Subcutaneous abdominal adipose tissue (tissue), 5 donors: ENCODE results near the gene PVR.
"Not testable (repeated sequence)": the region's sequence is repeated elsewhere in the genome, so short reads cannot be mapped to it uniquely, and the experiment has no call there.

Source experiments
- H3K27ac ChIP-seq: one replicate; pipeline ENCODE4 v1.7.0; 2013; ENCODE audit warnings: low read depth, mild to moderate bottlenecking, inconsistent platforms, low read length, moderate library complexity
- H3K27me3 ChIP-seq, 5 donors: one replicate each; pipeline ENCODE4 v1.7.0; 2013; ENCODE audit warnings: low read length in 5 of 5, inconsistent platforms in 1 of 5; ENCODE audit not compliant: control insufficient read depth in 5 of 5, insufficient read depth in 4 of 5
- H3K36me3 ChIP-seq, 5 donors: one replicate each; pipeline ENCODE4 v1.7.0; 2013; ENCODE audit warnings: low read length in 5 of 5; ENCODE audit not compliant: control insufficient read depth in 5 of 5, insufficient read depth in 5 of 5
- H3K4me1 ChIP-seq, 5 donors: one replicate each; pipeline ENCODE4 v1.7.0; 2013; ENCODE audit warnings: low read length in 5 of 5, mild to moderate bottlenecking in 3 of 5, moderate library complexity in 1 of 5; ENCODE audit not compliant: control insufficient read depth in 5 of 5, insufficient read depth in 5 of 5
- H3K4me3 ChIP-seq, 5 donors: one replicate each; pipeline ENCODE4 v1.7.0; 2013; ENCODE audit warnings: low read length in 5 of 5, low read depth in 1 of 5
- H3K9ac ChIP-seq, 5 donors: one replicate each; pipeline ENCODE4 v1.7.0; 2013; ENCODE audit warnings: low read length in 5 of 5, mild to moderate bottlenecking in 4 of 5, moderate library complexity in 3 of 5
- H3K9me3 ChIP-seq, 5 donors: one replicate each; pipeline ENCODE4 v1.7.0; 2013; ENCODE audit warnings: low read length in 5 of 5; ENCODE audit not compliant: control insufficient read depth in 5 of 5
- donor health status: healthy.
- donor health status: healthy.
- donor health status: healthy.
- donor health status: healthy.
- donor health status: healthy.

PVR gene

DNA sequence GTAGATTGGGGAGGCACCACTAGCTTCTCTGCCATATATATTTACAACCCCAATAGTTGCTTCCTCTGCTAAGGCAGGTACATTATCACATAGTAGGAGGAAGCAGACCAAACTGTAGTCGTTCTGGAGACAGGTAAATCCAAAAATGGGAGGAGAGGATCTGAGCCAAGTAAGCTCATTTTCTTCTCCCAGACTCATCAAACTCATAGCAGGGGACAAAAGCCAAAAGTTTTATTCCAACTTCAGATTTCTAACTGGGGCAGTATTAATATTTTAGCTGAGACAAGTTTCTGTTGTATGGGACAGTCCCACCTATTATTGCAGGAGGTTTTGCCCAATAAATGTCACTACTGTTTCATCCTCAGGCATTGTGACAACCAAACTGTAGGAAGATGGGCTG, 38.2 kb upstream of the PVR start:
- H3K36me3 ChIP-seq = no peaks in the 10 kb centered on the region
- no peak overlapping the region for H3K9ac ChIP-seq
- no peaks in the 10 kb centered on the region for H3K9me3 ChIP-seq
- H3K27me3 ChIP-seq = peaks cover 0 to 4% (median 0%) of the 10 kb centered on the region in 5 donors
- no peak overlapping the region for H3K27ac ChIP-seq
- peaks cover 3 to 39% (median 3%) of the 10 kb centered on the region in 5 donors for H3K4me1 ChIP-seq
- no peak overlapping the region for H3K4me3 ChIP-seq

DNA sequence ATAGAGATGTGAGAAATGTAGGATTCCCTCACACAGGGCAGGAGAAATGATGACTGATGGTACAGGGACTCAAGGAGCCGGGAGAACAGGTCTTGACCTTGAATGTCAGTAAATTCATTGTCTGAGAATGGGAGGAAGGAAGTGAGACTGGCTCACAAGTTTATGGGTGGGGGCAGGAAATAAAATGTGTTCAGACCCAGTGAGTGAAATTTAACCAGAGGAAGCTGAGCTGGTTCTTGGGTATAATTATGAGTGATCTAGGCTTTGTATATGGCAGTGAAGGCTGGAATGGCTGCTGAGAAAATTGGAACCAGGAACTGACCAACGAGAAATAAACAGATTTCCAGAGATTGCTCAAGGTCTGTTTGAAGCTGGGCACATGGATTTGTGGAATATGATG, 36.7 kb upstream of the PVR start:
- Histone ChIP-seq H3K27me3 (peaks cover 0 to 4% (median 0%) of the 10 kb centered on the region in 5 donors), H3K4me3 (no peak overlapping the region), H3K9ac (no peak overlapping the region), H3K36me3 (no peaks in the 10 kb centered on the region), H3K4me1 (peaks cover 3 to 39% (median 3%) of the 10 kb centered on the region in 5 donors), H3K27ac (no peak overlapping the region), H3K9me3 (no peaks in the 10 kb centered on the region)

DNA sequence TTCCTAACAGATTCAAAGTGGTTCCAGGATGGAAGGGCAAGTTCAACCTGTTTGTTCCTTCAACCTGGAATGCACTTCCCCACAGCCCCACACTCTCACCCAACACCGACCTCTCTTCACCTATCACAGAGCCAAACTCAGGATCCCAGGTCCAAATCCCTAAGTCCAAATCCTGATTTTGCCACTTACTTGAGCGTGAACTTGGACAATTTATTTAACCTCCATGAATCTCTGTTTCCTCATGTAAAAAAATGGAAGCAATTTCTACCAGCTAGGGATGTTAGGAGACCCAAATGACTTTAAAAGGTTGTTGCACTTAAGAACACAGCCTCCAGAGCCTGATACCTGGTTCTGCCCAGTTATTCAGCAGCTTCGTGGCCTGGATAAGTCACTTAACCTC, 35.8 kb upstream of the PVR start:
- Histone ChIP-seq H3K27ac (no peak overlapping the region), H3K9ac (no peak overlapping the region), H3K4me3 (no peak overlapping the region), H3K9me3 (no peaks in the 10 kb centered on the region), H3K36me3 (no peaks in the 10 kb centered on the region), H3K27me3 (peaks cover 0 to 4% (median 3%) of the 10 kb centered on the region in 5 donors), H3K4me1 (peaks cover 3 to 39% (median 3%) of the 10 kb centered on the region in 5 donors)

DNA sequence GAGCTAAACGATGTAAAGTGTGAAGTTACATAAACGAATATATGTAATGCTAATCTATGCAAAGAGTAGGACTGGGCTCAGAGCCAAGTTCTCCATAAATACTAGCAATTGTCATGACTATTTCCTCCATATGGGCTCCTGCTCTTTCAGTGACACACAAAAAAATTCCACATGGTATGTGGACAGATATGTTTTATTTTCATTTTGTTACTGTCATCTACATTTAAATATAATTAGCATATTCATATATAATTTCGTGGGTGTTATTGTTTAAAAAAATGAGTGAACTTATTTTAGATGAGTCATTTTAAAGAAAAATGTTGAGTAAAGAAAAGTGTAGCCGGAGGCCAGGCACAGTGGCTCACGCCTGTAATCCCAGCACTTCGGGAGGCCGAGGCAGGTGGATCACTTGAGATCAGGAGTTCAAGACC, 35.3 kb upstream of the PVR start:
- no peak overlapping the region for H3K27ac ChIP-seq
- H3K4me1 ChIP-seq = peaks cover 3 to 34% (median 3%) of the 10 kb centered on the region in 5 donors
- H3K36me3 ChIP-seq = no peaks in the 10 kb centered on the region
- H3K27me3 ChIP-seq = peaks cover 0 to 5% (median 3%) of the 10 kb centered on the region in 5 donors
- no peak overlapping the region for H3K4me3 ChIP-seq
- no peaks in the 10 kb centered on the region for H3K9me3 ChIP-seq
- H3K9ac ChIP-seq = no peak overlapping the region

DNA sequence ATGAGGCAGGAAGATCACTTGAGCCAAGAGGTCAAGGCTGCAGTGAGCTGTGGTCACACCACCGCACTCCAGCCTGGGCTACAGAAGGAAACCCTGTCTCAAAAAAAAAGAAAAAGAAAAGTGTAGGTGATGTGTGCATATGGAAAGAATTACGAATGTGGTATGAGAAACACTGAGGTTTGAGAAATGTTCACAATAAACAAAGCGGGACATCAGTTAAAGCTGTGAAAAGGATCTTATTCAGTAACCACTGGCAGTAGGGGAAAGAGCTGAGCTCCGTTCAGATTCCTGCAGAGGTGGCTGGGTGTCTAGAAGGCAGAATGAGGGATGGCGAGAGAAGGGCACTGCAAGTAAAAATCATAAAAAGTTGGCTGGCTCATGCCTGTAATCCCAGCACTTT, 34.5 kb upstream of the PVR start:
- no peak overlapping the region for H3K27ac ChIP-seq
- H3K9ac ChIP-seq = no peak overlapping the region
- no peak overlapping the region for H3K4me3 ChIP-seq
- H3K36me3 ChIP-seq = no peaks in the 10 kb centered on the region
- H3K27me3 ChIP-seq = peaks cover 0 to 5% (median 3%) of the 10 kb centered on the region in 5 donors
- peaks cover 3 to 26% (median 3%) of the 10 kb centered on the region in 5 donors for H3K4me1 ChIP-seq
- H3K9me3 ChIP-seq = no peaks in the 10 kb centered on the region

DNA sequence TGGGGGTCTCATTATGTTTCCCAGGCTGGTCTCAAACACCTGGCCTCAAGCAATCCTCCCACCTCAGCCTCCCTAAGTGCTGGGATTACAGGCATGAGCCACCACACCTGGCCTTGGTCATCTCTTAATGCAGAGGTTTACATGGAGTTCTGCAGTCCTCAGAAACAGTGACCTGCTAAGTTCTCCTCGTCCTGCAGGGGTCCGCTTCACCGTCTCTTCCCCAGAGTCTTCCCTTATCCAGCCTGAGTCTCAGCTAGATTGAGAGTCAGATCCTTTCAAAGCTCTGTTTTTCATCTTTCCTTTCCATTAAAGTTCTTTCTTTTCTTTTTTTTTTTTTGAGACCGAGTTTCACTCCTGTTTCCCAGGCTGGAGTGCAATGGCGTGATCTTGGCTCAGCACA, 33.2 kb upstream of the PVR start:
- not testable (repeated sequence) for H3K36me3 ChIP-seq, H3K4me3 ChIP-seq, H3K27ac ChIP-seq, H3K9ac ChIP-seq, H3K9me3 ChIP-seq, H3K27me3 ChIP-seq
- peaks cover 3 to 23% (median 3%) of the 10 kb centered on the region in 5 donors for H3K4me1 ChIP-seq

DNA sequence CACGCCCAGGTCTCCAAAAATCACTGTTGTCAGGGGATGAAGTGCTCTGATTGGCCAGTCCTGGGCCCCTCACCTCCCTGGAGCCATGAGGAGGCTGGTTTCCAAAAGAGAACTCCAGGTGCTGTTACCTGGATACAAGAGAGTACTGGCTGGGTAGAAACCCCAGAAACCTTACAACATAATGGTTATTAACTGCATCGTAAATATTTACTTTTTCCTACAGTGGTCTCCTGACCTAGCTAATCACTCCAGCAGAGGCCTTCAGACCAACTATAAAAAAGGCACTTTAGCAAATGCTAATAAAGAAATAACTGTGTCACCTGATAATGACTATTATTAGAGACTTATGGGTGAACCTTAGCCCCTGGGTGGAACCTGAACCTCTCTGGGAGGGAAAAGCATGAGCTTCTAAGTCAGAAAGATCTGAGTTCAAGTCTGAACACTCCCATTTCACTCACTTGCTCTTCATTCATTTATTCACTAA, 31.9 kb upstream of the PVR start:
- Histone ChIP-seq H3K27me3 (peaks cover 0 to 5% (median 0%) of the 10 kb centered on the region in 5 donors), H3K36me3 (no peaks in the 10 kb centered on the region), H3K27ac (no peak overlapping the region), H3K4me3 (no peak overlapping the region), H3K4me1 (peaks cover 3 to 16% (median 3%) of the 10 kb centered on the region in 5 donors), H3K9ac (no peak overlapping the region), H3K9me3 (no peaks in the 10 kb centered on the region)

DNA sequence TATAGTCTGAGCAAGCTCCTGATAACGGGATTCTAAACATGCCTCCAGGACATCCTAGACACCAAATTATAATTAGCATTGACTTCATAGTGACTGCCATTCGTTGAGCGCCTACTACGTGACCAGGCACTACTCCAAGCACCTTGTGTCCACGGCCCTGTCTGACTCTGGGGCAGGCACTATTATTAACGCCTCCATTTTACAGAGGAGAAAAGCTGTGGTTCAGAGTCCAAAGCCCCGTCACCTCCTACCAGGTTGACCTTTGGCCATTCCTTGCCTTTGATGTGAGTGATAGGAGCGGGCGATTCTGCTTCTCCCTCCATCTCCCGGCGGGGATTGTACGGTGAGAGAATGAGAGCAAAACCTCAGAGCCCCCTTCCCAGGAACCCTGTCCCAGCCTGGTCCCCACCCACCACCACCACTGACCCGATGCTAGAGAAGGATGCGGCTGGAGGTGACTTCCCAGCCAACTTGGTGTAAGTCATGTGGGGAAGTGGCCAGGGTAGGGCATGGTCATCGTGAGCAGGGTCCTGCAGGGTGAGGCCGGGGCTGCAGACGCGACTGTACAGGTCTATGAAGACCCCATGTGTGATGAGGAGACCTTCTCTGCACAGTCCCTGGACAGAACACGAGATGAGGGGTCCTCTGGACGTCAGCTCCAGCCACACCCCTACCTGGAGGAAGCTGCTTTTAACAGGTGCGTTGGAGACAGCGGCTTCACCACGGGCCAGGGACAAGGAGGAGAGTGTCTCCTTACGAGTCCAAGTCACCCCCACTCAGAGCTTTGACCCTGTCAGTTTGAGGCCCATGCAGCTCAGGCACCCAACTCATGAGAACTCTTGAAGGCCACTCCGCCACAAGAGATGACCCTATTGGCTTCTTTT, 30.2 kb upstream of the PVR start, which contains the start of gene IGSF23:
Gene IGSF23 (plus strand): TSS at position 269 of the 884 bp plus-strand sequence. CDS start 83 bp downstream, at position 352.
- Histone ChIP-seq H3K9me3 (no peaks in the 10 kb centered on the region), H3K27ac (no peak within 1 kb of the TSS), H3K4me3 (no peak within 1 kb of the TSS), H3K9ac (no peak within 1 kb of the TSS), H3K36me3 (no peaks in the 10 kb centered on the region), H3K4me1 (no peaks in the 10 kb centered on the region), H3K27me3 (peaks cover 0 to 5% (median 0%) of the 10 kb centered on the region in 5 donors)

DNA sequence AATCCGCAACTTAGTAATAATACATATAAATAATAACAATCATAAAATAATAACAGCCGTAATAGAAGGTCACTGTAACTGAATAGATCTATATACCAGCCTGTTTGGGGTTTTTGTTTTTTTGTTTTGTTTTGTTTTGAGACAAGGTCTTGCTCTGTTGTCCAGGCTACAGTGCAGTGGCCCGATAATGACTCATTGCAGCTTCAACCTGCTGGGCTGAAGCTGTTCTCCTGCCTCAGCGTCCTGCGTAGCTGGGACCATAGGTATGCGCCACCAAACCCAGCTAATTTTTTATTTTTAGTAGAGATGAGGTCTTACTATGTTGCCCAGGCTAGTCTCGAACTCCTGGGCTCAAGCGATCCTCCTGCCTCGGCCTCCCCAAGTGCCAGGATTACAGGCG, 29.4 kb upstream of the PVR start:
- Histone ChIP-seq H3K27me3 (peaks cover 0 to 5% (median 0%) of the 10 kb centered on the region in 5 donors), H3K4me1 (no peaks in the 10 kb centered on the region), H3K9me3 (no peaks in the 10 kb centered on the region), H3K4me3 (no peak overlapping the region), H3K27ac (no peak overlapping the region), H3K9ac (no peak overlapping the region), H3K36me3 (no peaks in the 10 kb centered on the region)

DNA sequence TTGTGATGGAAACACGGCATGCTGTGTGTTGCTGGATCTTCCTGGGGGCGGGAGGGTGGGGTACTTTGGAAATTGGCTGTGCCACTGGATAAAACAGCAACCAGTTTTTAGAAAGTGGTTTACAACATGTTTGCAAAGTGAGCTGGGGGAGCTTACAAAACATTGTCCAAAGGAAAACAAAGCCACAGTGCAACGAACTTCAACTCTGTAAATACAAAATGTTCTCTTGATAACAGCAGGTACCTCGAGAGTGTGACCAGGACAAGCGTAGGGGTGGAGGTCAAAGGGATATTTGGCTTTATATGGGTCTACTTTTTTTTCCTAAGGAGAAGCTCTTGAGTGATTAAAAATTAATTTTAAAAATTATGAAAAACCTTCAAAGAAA, 27.9 kb upstream of the PVR start:
- H3K4me3 ChIP-seq = no peak overlapping the region
- no peak overlapping the region for H3K9ac ChIP-seq
- H3K36me3 ChIP-seq = no peaks in the 10 kb centered on the region
- H3K27me3 ChIP-seq = peaks cover 0 to 5% (median 0%) of the 10 kb centered on the region in 5 donors
- H3K9me3 ChIP-seq = no peaks in the 10 kb centered on the region
- H3K27ac ChIP-seq = no peak overlapping the region
- no peaks in the 10 kb centered on the region for H3K4me1 ChIP-seq
